ENCODE data around the gene SOX9.

The SOX9 gene

DNA sequence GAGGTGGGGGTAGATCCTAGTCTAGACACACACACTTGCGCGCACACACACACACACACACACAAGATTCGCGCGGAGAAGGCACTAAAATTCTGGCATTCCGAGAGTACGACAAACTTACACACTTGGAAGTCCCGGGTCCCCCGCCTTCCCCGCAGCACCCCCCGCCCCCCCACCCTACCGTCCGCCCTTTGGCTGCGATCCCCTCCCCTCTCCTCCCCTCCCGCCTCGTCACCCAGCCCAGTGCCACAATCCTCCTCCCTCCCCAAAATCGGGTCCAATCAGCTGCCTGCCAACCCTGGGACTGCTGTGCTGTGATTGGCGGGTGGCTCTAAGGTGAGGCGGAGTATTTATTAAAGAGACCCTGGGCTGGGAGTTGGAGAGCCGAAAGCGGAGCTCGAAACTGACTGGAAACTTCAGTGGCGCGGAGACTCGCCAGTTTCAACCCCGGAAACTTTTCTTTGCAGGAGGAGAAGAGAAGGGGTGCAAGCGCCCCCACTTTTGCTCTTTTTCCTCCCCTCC lies at the start of gene SOX9:
SOX9 (plus strand) TSS at position 379 of the 522 bp plus-strand sequence. CDS start 372 bp downstream, outside the sequence.
- peak; percentile 95 for DNase-seq (ENCODE audit: low read depth)
- peak within 1 kb of the TSS; percentile 75 for H3K4me3 ChIP-seq (ENCODE audit: low read depth, low read length)
- TF ChIP-seq, protein P1, sequence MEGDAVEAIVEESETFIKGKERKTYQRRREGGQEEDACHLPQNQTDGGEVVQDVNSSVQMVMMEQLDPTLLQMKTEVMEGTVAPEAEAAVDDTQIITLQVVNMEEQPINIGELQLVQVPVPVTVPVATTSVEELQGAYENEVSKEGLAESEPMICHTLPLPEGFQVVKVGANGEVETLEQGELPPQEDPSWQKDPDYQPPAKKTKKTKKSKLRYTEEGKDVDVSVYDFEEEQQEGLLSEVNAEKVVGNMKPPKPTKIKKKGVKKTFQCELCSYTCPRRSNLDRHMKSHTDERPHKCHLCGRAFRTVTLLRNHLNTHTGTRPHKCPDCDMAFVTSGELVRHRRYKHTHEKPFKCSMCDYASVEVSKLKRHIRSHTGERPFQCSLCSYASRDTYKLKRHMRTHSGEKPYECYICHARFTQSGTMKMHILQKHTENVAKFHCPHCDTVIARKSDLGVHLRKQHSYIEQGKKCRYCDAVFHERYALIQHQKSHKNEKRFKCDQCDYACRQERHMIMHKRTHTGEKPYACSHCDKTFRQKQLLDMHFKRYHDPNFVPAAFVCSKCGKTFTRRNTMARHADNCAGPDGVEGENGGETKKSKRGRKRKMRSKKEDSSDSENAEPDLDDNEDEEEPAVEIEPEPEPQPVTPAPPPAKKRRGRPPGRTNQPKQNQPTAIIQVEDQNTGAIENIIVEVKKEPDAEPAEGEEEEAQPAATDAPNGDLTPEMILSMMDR (conservative IDR thresholded peaks at IDR 0.05; ENCODE audit: low read depth, low read length): no peak

DNA sequence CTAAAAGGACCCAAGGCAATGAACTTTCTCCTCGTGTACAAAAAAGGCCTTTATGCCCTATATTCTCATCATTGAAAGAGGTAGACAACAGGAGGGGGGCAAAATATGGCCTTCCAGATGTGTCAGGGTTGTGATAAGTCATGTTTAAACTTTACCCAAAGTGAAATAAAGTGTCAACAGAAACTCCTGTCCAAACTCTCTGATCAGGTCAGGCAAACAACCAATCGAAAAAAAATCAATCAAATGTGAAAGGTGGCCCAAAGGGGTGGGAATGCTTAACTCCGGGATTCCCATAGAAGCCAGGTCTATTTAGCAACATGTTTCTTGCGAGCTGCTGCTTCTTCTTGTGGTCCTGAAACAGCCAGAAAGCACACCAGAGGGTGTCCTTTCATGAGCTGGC lies 49.5 kb upstream of the SOX9 start:
- no peak overlapping the region for H3K4me3 ChIP-seq (ENCODE audit: low read depth, low read length)
- no peak for DNase-seq (ENCODE audit: low read depth)
- TF ChIP-seq, protein P1 (conservative IDR thresholded peaks at IDR 0.05; ENCODE audit: low read depth, low read length): no peak

DNA sequence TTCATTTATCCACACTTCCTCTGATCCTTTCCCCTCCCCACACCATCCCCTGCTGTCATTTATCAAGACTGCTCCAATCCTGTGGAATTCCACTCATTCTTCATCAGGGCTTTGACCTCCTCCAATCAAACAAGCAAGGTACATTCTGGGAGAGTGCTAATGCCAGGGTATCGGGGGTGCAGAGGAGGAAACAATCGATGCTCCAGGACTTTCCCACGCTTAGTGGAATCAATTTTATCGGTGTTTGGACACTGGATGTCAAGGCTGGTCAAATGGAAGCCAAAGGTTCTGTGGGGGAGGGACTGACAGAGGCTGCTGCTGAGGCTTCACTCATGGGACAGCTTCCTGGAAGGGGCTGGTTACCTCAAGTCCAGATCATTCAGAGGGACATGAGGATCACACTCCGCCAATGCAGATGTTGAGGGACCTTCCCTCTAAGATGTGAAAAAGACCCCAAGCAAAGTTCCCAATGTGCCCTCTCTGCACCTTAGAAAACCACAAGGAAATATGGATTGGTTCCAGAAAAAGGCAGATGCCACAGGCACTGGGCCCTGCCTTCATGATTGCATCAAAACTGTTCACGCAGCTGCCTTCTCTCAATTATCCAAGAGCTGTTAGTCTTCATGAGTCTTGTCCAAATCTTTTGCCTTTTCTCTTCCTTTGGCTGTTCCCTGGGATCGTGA lies 44.7 kb upstream of the SOX9 start:
- no peak for DNase-seq (ENCODE audit: low read depth)
- TF ChIP-seq, protein P1 (conservative IDR thresholded peaks at IDR 0.05; ENCODE audit: low read depth, low read length): no peak
- H3K4me3 ChIP-seq (ENCODE audit: low read depth, low read length): no peak overlapping the region

DNA sequence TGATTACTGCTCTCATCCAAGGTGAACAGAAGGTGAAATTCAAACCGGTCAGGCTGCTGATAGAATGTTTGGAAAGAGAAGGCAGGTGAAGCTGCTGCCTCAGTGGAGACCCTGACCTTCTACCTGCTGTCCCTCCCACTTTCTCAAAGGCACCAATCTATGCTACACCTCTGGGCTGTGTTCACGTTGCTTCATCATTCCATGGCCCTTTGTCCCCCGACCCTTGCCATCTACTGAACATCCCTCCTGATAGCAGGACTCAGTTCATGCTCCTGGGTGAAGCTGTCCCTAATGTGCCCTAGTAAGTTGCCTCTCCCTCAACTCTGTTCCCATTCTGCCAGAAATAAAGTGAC lies 44.2 kb upstream of the SOX9 start:
- no peak overlapping the region for H3K4me3 ChIP-seq (ENCODE audit: low read depth, low read length)
- TF ChIP-seq, protein P1 (conservative IDR thresholded peaks at IDR 0.05; ENCODE audit: low read depth, low read length): no peak
- DNase-seq (ENCODE audit: low read depth): no peak

DNA sequence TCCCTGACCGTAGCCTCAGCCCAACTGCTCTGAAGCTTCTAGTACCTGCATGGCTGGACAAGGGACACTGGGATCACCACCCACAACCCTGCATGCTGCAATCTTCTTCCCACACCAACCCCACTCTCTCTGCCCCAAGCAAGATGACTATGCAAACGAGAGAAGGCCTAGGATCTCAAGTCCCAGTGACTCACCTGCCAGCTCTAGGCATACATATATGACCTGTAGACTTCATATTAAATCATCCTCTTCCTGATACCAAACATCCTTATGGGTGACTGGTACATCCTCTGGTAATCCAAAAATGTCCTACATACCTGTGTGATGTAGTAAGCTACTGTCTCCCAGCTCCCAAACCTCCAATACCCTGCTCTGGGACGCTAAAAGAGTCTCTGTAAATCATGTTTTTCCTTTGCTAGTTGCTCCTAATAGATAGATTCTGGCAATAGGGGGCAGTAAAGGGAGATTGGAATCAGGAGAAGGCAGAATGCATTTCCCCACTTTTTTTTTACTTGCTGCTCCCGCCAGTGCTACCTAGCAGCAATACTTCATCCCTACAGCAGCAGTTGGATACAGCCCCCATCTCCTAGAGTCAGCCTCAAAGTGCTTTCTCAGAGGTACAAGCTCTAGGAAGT lies 43.4 kb upstream of the SOX9 start:
- H3K4me3 ChIP-seq (ENCODE audit: low read depth, low read length): no peak overlapping the region
- no peak for DNase-seq (ENCODE audit: low read depth)
- TF ChIP-seq, protein P1 (conservative IDR thresholded peaks at IDR 0.05; ENCODE audit: low read depth, low read length): peak; percentile 3

DNA sequence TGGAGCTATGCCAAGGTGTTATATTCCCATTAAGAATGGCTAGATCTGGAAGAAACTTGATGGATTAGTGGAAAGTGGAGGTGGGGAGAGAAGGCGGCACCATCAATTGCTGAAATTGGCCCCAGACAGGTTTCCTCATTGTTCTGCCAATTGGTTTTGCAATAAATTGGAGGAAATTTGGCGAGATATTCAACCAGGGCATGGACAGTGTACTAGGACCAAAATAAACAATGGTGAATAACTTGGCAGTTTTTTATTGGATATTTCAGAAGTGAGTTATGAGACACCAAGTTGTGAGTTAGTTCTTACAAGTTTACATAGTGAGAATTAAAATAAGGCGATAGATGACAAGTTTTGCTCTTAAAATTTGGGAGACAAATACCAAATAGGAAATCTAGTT lies 41.1 kb upstream of the SOX9 start:
- TF ChIP-seq, protein P1 (conservative IDR thresholded peaks at IDR 0.05; ENCODE audit: low read depth, low read length): no peak
- H3K4me3 ChIP-seq (ENCODE audit: low read depth, low read length): no peak overlapping the region
- no peak for DNase-seq (ENCODE audit: low read depth)

Measured in choroid plexus epithelial cell (primary cell).